Mononuclear cell (primary cell): ENCODE data around the gene ZNF81. TPM values are rescaled to one million over a fixed set of nuclear protein-coding genes. Genes with fewer than 3 reads are reported as not detected.
"Not testable (repeated sequence)": the region's sequence is repeated elsewhere in the genome, so short reads cannot be mapped to it uniquely, and the experiment has no call there.

ENCODE experiments used
- H3K27me3 ChIP-seq: 2 replicates; pipeline ENCODE4 v1.6.0; 2011; ENCODE audit warnings: low read length, control low read depth; ENCODE audit not compliant: insufficient read depth
- H3K4me1 ChIP-seq: 2 replicates; pipeline ENCODE4 v1.5.1; 2011; ENCODE audit warnings: mild to moderate bottlenecking, low read length, control low read depth; ENCODE audit not compliant: insufficient read depth
- H3K4me3 ChIP-seq: 2 replicates; pipeline ENCODE4 v1.5.1; 2011; ENCODE audit warnings: mild to moderate bottlenecking, low read length, moderate library complexity
- H3K9me3 ChIP-seq: 2 replicates; pipeline ENCODE4 v1.5.1; 2011; ENCODE audit warnings: low read depth, mild to moderate bottlenecking, control low read depth, low read length
- total RNA-seq: library from RNA; depleted of rRNA; stranded (reverse); fragments of >200 nt; gene quantifications from one replicate; pipeline ENCODE4 v1.2.3, GENCODE V29; 2012

ZNF81 gene
- 3.7 TPM for total RNA-seq

- Histone ChIP-seq H3K27me3 (no peaks in the 10 kb centered on the region), H3K4me3 (peak within 1 kb of the TSS; percentile 62), H3K4me1 (peaks cover 10% of the 10 kb centered on the region), H3K9me3 (no peaks in the 10 kb centered on the region)
Measured at GRCh38 chrX:47836164-47837072, at the start of gene ZNF81. Gene ZNF81 (plus strand): TSS chrX:47836902. CDS start chrX:47846268, 9,366 bp downstream.

DNA sequence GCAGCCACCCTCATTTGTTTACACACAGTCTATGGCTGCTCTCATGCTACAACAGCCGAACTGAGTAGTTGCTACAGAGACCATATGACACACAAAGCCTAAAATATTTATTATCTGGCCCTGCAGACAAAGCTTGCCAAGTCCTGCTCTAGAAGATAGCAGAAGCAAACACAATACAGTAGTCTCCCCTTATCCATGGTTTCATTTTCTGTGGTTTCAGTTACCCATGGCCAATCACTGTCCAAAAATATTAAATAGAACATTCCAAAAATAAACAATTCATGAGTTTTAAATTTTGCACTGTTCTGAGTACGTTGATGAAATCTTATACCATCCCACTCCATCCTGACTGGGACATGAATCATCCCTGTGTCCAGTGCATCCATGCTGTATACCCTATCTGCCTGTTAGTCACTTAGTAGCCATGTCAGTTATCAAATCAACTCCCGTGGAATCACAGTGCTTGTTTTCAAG lies 40.2 kb upstream of the ZNF81 start:
- H3K9me3 ChIP-seq, result no peaks in the 10 kb centered on the region

DNA sequence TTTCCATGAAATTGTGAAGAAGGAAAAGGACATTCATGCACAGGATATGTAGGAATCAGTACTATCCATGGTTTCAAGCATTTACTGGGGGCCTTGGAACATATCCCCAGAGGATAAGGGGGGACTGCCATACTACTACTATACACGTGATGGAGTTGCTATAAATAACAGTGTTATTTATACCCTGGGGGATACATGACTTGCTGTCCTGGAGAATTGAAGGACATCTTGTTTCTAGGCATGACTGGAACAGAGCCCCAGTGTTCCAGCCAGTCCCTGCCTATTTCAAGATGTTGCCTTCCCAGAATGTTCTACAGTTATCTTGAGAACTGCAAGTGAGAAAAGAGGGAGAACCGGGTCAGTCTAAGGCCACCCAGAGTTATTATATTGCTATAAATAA lies 39.6 kb upstream of the ZNF81 start:
- Histone ChIP-seq H3K27me3 (no peaks in the 10 kb centered on the region), H3K4me3 (no peak overlapping the region), H3K4me1 (no peaks in the 10 kb centered on the region), H3K9me3 (no peaks in the 10 kb centered on the region)

More for the DNA sequence above, 40.2 kb upstream of the ZNF81 start:
- Histone ChIP-seq H3K4me1 (no peaks in the 10 kb centered on the region), H3K27me3 (no peaks in the 10 kb centered on the region), H3K4me3 (no peak overlapping the region)

DNA sequence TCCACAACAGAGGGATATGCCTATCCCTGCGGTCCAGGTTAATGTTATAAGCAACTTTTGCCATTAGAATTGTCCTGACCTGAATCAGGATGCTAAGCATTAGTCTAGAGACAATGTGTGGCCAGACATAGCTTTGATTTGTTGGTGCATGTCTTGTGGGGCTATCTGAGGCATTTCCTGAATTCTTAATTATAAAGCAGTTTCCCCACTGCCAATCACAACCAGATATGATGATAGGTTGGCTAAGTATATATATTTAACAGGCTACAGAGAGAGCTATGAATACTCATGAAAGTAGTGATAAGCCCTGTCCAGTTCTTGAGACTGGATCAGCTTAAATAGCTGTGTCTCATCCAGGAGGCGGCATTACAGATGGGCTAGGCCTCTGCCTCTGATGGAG lies 37.8 kb upstream of the ZNF81 start:
- Histone ChIP-seq H3K9me3 (no peaks in the 10 kb centered on the region), H3K4me3 (no peak overlapping the region), H3K27me3 (no peaks in the 10 kb centered on the region), H3K4me1 (no peaks in the 10 kb centered on the region)

DNA sequence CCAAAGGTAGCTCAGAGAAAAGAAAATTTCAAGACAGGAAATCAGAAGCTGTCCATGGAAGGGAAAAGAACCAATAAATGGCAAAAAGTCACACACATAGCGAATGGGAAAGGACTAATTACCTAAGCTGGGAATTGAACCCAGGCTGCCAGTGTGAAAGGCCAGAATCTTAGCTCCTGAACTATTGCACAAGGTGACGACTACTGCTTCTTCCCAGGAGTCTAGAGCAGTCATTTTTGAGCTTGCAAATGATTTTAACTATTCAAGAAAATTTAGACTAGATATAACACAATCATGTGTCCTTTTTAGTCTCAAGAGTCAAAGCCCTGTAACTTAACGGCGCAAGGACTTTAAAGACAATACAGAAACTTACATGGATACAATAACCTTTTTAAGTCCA lies 34.1 kb upstream of the ZNF81 start:
- no peaks in the 10 kb centered on the region for H3K27me3 ChIP-seq
- no peaks in the 10 kb centered on the region for H3K4me1 ChIP-seq
- no peaks in the 10 kb centered on the region for H3K9me3 ChIP-seq
- H3K4me3 ChIP-seq, result no peak overlapping the region

- not testable (repeated sequence) for H3K9me3 ChIP-seq, H3K4me3 ChIP-seq, H3K4me1 ChIP-seq, H3K27me3 ChIP-seq
Measured at GRCh38 chrX:47803103-47803502, 33.6 kb upstream of the ZNF81 start.

DNA sequence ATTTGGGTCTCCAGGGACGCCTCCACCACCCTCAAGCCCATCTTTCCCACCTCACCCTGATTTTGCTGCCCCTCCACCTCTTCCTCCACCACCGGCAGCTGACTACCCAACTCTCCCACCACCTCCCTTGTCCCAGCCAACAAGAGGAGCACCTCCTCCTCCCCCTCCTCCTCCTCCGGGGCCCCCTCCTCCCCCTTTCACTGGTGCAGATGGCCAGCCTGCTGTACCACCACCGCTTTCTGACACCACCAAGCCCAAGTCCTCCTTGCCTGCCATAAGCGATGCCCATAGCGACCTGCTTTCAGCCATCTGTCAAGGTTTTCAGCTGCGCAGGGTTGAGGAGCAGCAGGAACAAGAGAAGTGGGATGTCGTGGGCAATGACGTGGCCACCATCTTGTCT lies 32.4 kb upstream of the ZNF81 start:
- H3K9me3 ChIP-seq, result no peaks in the 10 kb centered on the region
- H3K4me3 ChIP-seq, result no peak overlapping the region

GRCh38 chrX:47805844-47806243 lies 30.9 kb upstream of the ZNF81 start:
- not testable (repeated sequence) for H3K4me3 ChIP-seq, H3K9me3 ChIP-seq, H3K4me1 ChIP-seq, H3K27me3 ChIP-seq

More for the DNA sequence above, 32.4 kb upstream of the ZNF81 start:
- no peaks in the 10 kb centered on the region for H3K4me1 ChIP-seq
- H3K27me3 ChIP-seq, result no peaks in the 10 kb centered on the region

DNA sequence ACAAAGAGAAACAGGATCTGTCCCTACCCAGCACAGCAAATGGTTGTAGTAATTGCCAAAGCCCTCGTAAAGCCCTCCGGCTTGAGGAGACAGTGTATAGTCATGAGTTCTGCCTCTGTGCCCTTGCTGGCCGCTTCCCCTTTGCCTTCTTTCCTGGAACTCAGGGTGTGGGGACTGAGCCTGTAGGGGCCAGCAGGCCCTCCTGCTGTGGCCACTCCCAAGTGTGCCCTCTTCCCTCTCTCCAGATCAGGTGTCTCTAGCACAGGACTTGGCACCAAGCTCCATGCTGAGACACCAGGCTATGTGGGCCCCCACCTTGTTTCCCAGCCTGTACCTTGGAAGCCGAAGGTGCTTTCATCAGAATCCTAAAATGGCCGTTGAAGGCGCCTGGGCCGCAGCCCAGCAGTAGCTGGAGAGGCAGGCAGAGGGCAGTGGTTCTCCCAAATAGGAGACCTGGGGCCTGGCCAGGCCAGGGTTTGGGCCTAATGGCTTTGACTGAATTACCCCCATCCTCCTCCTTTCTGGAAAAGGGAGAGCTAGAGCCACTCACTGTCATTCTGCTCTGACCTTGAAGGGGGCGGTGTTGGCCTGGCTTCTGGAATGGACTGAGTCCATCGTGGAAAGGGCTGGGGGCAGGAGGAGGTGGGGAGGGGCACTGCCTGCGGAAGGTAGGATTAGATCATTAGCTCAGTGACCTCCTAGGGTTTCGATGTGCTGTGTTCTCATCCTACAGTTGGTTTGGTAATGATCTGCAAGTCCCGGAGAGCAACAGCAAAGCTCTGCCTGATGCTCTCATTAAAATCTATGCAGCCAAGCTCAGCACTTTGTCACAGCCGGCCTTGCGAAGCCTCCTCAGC lies 30.1 kb upstream of the ZNF81 start:
- H3K9me3 ChIP-seq, H3K4me1 ChIP-seq, H3K27me3 ChIP-seq, H3K4me3 ChIP-seq: not testable (repeated sequence)

DNA sequence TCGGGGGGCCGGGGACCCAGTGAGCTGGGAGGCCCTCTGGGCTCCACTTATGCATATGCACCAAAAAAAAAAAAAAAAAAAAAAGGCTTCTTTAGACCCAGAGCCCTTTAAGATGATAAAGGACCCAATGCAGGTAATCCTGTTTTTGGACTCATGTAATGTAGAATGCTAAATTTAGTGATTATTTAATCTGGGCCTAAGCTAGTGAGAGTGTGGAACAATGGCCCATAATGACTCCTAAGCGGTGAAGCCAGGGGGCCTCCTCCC lies 29.5 kb upstream of the ZNF81 start:
- H3K27me3 ChIP-seq, H3K4me3 ChIP-seq, H3K4me1 ChIP-seq, H3K9me3 ChIP-seq: not testable (repeated sequence)

DNA sequence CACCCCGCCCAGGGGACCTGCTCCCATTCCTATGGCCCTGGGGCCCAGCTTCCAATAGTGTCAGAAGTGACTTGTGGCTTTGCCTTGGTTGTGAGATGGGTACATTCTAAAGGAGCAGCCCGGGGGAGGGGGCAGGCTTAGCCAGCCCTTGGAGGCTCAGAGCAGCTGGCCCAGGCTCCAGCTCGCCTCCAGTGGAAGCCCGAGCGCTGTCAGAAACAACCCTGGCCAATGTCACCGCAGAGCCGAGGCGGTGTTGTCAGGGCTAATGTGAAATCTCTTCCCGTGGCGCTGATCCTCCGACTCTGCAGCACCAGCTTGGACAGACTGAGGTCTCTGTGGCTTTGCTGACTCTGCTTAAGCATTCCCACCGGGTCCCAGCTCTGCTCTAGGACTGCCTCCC lies 29.2 kb upstream of the ZNF81 start:
- no peaks in the 10 kb centered on the region for H3K27me3 ChIP-seq
- no peak overlapping the region for H3K4me3 ChIP-seq
- no peaks in the 10 kb centered on the region for H3K9me3 ChIP-seq
- no peaks in the 10 kb centered on the region for H3K4me1 ChIP-seq

DNA sequence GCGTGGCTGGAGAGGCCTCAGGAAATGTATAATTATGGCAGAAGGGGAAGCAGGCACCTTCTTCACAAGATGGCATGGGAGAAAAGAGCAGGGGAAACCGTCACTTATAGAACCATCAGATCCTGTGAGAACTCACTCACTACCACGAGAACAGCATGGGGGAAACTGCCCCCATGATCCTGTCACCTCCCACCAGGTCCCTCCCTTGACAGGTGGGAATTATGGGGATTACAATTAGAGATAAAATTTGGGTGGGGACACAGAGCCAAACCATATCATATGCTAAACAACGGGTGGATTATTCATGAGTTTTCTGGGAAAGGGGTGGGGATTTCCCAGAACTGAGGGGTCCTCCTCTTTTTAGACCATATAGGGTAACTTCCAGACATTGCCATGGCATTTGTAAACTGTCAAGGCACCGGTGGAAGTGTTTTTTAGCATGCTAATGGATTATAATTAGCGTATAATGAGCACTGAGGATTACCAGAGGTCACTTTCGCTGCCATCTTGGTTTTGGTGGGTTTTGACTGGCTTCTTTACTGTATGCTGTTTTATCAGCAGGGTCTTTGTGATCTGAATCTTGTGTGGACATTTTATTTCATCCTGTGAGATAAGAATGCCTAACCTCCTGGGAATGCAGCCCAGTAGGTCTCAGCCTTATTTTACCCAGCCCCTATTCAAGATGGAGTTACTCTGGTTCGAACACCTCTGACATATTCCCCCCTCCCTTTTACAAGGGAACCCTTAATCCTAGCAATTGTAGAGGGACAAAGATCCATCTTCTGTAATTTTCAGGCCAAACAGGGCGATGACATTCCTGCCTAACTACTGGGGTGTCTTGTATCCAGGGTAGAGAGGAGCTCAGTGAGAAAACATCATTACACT lies 27.6 kb upstream of the ZNF81 start:
- no peaks in the 10 kb centered on the region for H3K4me1 ChIP-seq
- no peaks in the 10 kb centered on the region for H3K27me3 ChIP-seq
- no peak overlapping the region for H3K4me3 ChIP-seq
- H3K9me3 ChIP-seq, result no peaks in the 10 kb centered on the region

DNA sequence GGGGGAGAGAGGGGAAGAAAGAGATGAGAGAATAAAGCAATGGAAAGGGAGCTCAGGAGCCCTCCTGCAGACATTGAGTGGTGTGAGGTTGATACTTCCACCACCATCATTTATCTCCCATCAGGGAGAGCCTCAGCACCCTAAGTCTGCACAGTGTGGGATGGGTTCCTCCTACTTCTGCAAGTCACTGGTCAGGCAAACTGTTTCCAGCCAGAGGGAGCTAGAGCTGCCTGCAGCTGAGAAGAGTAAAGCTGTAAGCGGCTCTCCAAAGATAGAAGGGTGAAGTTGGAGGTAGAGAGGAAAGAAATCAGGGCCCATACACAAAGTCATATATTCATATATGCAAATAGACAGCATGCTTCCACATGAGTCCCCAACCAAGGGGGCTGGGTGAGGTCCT lies 21.9 kb upstream of the ZNF81 start:
- H3K4me1 ChIP-seq, result no peaks in the 10 kb centered on the region
- H3K27me3 ChIP-seq, result no peaks in the 10 kb centered on the region
- no peak overlapping the region for H3K4me3 ChIP-seq
- H3K9me3 ChIP-seq, result no peaks in the 10 kb centered on the region

DNA sequence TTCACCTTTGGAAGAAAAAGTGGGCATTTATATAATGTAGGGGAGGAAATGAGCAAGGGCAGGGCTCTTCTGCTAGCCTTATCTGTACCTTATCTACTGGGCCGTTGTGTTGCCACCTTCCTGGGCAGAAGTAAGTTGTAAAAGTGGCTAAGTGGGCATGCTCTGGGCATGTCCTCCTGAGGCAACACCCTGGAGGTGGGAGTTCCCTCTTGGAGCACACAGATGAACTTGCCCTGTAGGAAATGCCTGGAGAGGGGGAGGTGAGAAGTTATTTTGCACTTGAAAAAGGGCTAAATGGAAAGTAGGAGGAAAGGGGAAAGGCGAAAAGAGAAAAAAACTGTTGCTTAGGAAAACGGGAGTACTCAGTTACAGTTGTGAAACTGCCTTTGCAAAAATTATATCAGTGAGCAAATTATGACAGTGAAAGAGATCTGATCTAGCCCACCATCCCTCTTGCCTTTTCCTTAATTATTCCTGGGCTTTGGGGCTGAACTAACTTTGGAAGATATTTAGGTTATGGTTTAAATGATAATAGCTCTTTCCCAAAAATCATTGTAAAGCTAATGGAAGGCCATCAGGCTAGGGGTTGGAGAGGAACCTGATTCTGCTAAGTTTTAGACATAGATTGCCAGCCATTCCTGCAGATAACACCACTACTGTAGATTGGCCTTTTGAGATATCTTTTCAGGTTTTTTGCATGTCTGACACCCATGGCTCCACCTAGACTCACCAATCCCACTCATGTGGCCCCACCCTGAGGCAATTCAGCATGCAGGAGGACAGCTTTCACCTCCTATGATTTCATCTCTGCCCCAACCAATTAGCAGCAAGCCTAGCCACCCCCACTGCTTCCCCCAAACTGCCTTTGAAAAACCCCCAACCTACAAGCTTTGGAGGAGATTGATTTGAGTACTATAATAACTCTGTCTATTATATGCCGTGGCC lies 20.5 kb upstream of the ZNF81 start:
- H3K4me1 ChIP-seq, result no peaks in the 10 kb centered on the region
- H3K27me3 ChIP-seq, result no peaks in the 10 kb centered on the region
- H3K9me3 ChIP-seq, result no peaks in the 10 kb centered on the region
- H3K4me3 ChIP-seq, result no peak overlapping the region
